HCT116 (cell line): Measurements from ENCODE around the gene CRK. TPM values are rescaled to one million over a fixed set of nuclear protein-coding genes. Genes with fewer than 3 reads are reported as not detected.

ENCODE experiments used
- ATAC-seq: fragments of 200-7000 bp; cut with Tn5 transposase; 2 replicates; pipeline ENCODE4 v1.9.1; 2020; ENCODE audit warnings: mild to moderate bottlenecking, moderate library complexity
- BruUV-seq: library from RNA; stranded (reverse); fragments of 400-500 nt; replicated peaks from 2 replicates; lab custom pipeline; 2021; lab: Mats Ljungman, UMichigan
- CTCF ChIA-PET: fragments of 300-600 bp; sonication (Branson Sonifier 250); formaldehyde crosslinking; loops from one replicate; lab custom pipeline; 2021; ENCODE audit warnings: antibody characterized with exemption; lab: Charles Lee
- POLR2A ChIA-PET: fragments of 300-600, 350-600 bp; sonication (Branson Sonifier 250); formaldehyde crosslinking; loops from one replicate; lab custom pipeline; 2021; ENCODE audit warnings: antibody characterized with exemption; lab: Charles Lee
- RAD21 ChIA-PET, 2 experiments: fragments of 300-600 bp; sonication (Branson Sonifier 250); formaldehyde crosslinking; loops; one replicate each; lab custom pipeline; 2023; ENCODE audit warnings: low total read pairs in 2 of 2; ENCODE audit not compliant: uncharacterized antibody in 2 of 2, unreplicated experiment in 2 of 2, low non-redundant PET in 1 of 2; lab: Charles Lee
- DNase-seq: peaks from one replicate; pipeline ENCODE4 v3.0.0-alpha.2; 2010; ENCODE audit warnings: low read depth, low spot score
- H2AFZ ChIP-seq: fragments of 200-600 bp; shearing (Covaris generic), sonication (generic); 2 replicates; pipeline ENCODE4 v1.6.1; 2017; ENCODE audit warnings: low read depth, mixed run types, mixed read lengths, antibody characterized with exemption, low read length; ENCODE audit not compliant: poor library complexity, severe bottlenecking
- H3K27ac ChIP-seq: 2 replicates; pipeline ENCODE4 v1.5.1; 2012; ENCODE audit warnings: low read depth, low read length
- H3K27me3 ChIP-seq: fragments of 200-600 bp; sonication (generic); 2 replicates; pipeline ENCODE4 v1.6.1; 2016; ENCODE audit warnings: mixed run types, low read length, mixed read lengths; ENCODE audit not compliant: insufficient read depth
- H3K36me3 ChIP-seq, 2 experiments: fragments of 200-500 bp in 1 of 2; fragments of 200-600 bp in 1 of 2; sonication (Bioruptor generic) in 1 of 2; sonication (generic) in 1 of 2; 2 replicates each; pipeline versions ENCODE4 v1.5.1 to v1.6.1; 2014 to 2016; ENCODE audit warnings: low read length in 2 of 2, inconsistent platforms in 1 of 2, mixed read lengths in 1 of 2, mixed run types in 1 of 2; ENCODE audit not compliant: insufficient read depth in 2 of 2, control insufficient read depth in 1 of 2
- H3K4me1 ChIP-seq, 2 experiments: fragments of 200-600 bp in 1 of 2; sonication (generic) in 1 of 2; 2 replicates each; pipeline versions ENCODE4 v1.5.1 to v1.6.1; 2012 to 2017; ENCODE audit warnings: low read length in 2 of 2, inconsistent platforms in 1 of 2, mild to moderate bottlenecking in 1 of 2, mixed read lengths in 1 of 2, mixed run types in 1 of 2, moderate library complexity in 1 of 2; ENCODE audit not compliant: insufficient read depth in 2 of 2, control insufficient read depth in 1 of 2
- H3K4me2 ChIP-seq: fragments of 200-600 bp; sonication (generic); 2 replicates; pipeline ENCODE4 v1.6.1; 2017; ENCODE audit warnings: mixed run types, low read length, mixed read lengths
- H3K4me3 ChIP-seq, 2 experiments: fragments of 200-600 bp in 1 of 2; sonication (generic) in 1 of 2; replicated peaks in 1 of 2; 2 replicates each; pipeline ENCODE4 v1.5.1; 2011 to 2016; ENCODE audit warnings: low read length in 2 of 2, control low read depth in 1 of 2, low read depth in 1 of 2, mild to moderate bottlenecking in 1 of 2, mixed read lengths in 1 of 2, mixed run types in 1 of 2
- H3K79me2 ChIP-seq: fragments of 200-600 bp; sonication (generic); 2 replicates; pipeline ENCODE4 v1.6.1; 2017; ENCODE audit warnings: mild to moderate bottlenecking, mixed run types, low read length, moderate library complexity, mixed read lengths; ENCODE audit not compliant: insufficient read depth
- H3K9ac ChIP-seq: fragments of 200-600 bp; sonication (generic); 2 replicates; pipeline ENCODE4 v1.6.1; 2016; ENCODE audit warnings: low read length, mixed read lengths
- H3K9me2 ChIP-seq: fragments of 200-600 bp; sonication (generic), shearing (Covaris generic); 2 replicates; pipeline ENCODE4 v1.6.1; 2017; ENCODE audit warnings: mixed run types, mild to moderate bottlenecking, moderate library complexity; ENCODE audit not compliant: insufficient read depth
- H3K9me3 ChIP-seq, 2 experiments: fragments of 200-500 bp in 1 of 2; fragments of 200-600 bp in 1 of 2; sonication (Bioruptor generic) in 1 of 2; sonication (generic) in 1 of 2; 2 replicates each; pipeline ENCODE4 v1.6.1; 2014 to 2017; ENCODE audit warnings: low read length in 2 of 2, mixed read lengths in 2 of 2, inconsistent platforms in 1 of 2, low read depth in 1 of 2, mild to moderate bottlenecking in 1 of 2, mixed run types in 1 of 2, moderate library complexity in 1 of 2; ENCODE audit not compliant: control insufficient read depth in 1 of 2, insufficient read depth in 1 of 2
- H4K20me1 ChIP-seq: fragments of 200-600 bp; sonication (generic), shearing (Covaris generic); 2 replicates; pipeline ENCODE4 v1.6.1; 2017; ENCODE audit warnings: mixed run types, mild to moderate bottlenecking, moderate library complexity; ENCODE audit not compliant: insufficient read depth
- CTCF ChIP-seq, 3 experiments: fragments of 200-600 bp in 1 of 3; sonication (generic) in 1 of 3; IDR thresholded peaks in 2 of 3; conservative IDR thresholded peaks in 1 of 3; 2 replicates each; pipeline ENCODE4 v1.5.1; 2012 to 2017; ENCODE audit warnings: low read depth in 2 of 3, low read length in 2 of 3, antibody characterized with exemption in 1 of 3, borderline replicate concordance in 1 of 3, control low read depth in 1 of 3, mild to moderate bottlenecking in 1 of 3, mixed read lengths in 1 of 3, mixed run types in 1 of 3, moderate library complexity in 1 of 3; ENCODE audit not compliant: insufficient read depth in 1 of 3
- EZH2 ChIP-seq: fragments of 200-600 bp; sonication (generic); IDR thresholded peaks from 2 replicates; pipeline ENCODE4 v1.6.1; 2017; ENCODE audit warnings: antibody characterized with exemption, mixed run types
- EZH2phosphoT487 ChIP-seq: fragments of 200-600 bp; IDR thresholded peaks from 2 replicates; pipeline ENCODE4 v1.6.1; 2018; ENCODE audit warnings: antibody characterized with exemption, borderline replicate concordance
- POLR2A ChIP-seq: IDR thresholded peaks from 2 replicates; pipeline ENCODE4 v1.7.0; 2011; ENCODE audit warnings: borderline replicate concordance; ENCODE audit not compliant: insufficient read depth, insufficient read length; ENCODE audit errors: extremely low read depth
- POLR2AphosphoS5 ChIP-seq: IDR thresholded peaks from 2 replicates; pipeline ENCODE4 v1.6.1; 2011; ENCODE audit warnings: mild to moderate bottlenecking, low read depth, low read length, moderate library complexity
- REST ChIP-seq: IDR thresholded peaks from 2 replicates; pipeline ENCODE4 v1.6.1; 2012; ENCODE audit warnings: low read depth
- SIN3A ChIP-seq: IDR thresholded peaks from 2 replicates; pipeline ENCODE4 v1.6.1; 2012; ENCODE audit warnings: low read depth
- SP1 ChIP-seq: IDR thresholded peaks from 2 replicates; pipeline ENCODE4 v1.6.1; 2012; ENCODE audit warnings: low read depth
- SRF ChIP-seq: IDR thresholded peaks from 2 replicates; pipeline ENCODE4 v1.6.1; 2012; ENCODE audit warnings: low read depth
- TCF7L2 ChIP-seq: IDR thresholded peaks from 2 replicates; pipeline ENCODE4 v1.7.0; 2011; ENCODE audit warnings: borderline replicate concordance, inconsistent platforms; ENCODE audit not compliant: insufficient read depth, insufficient read length; ENCODE audit errors: extremely low read depth
- ZBTB33 ChIP-seq: IDR thresholded peaks from 2 replicates; pipeline ENCODE4 v1.6.1; 2011; ENCODE audit warnings: mild to moderate bottlenecking, low read length, moderate library complexity; ENCODE audit not compliant: insufficient replicate concordance; ENCODE audit errors: extremely low read depth
- ZFX ChIP-seq: fragments of 450-650 bp; IDR thresholded peaks from 2 replicates; pipeline ENCODE4 v1.6.1; 2017
- intact Hi-C: fragments of 100-400 bp; cut with micrococcal nuclease; formaldehyde crosslinking; loops from 2 replicates; pipeline ENCODE4 v1.10.0; 2022
- total RNA-seq: library from RNA; stranded (reverse); gene quantifications from one replicate; pipeline ENCODE4 v1.2.1, GENCODE V29; 2021; ENCODE audit not compliant: unreplicated experiment

The CRK gene
- total RNA-seq, 1 experiment from 2014 or later: 55.5 TPM

GRCh38 chr17:1414634-1415033 is 41.4 kb downstream of the CRK start:
- Histone ChIP-seq H3K27ac (no peak overlapping the region), H3K4me1 (peaks cover 5% of the 10 kb centered on the region in 2 experiments; a peak in 3 of 4 replicates), H2AFZ (no peak overlapping the region), H3K36me3 (no peaks in the 10 kb centered on the region), H3K9me2 (no peaks in the 10 kb centered on the region), H4K20me1 (no peaks in the 10 kb centered on the region), H3K4me3 (no peak overlapping the region), H3K9ac (no peak overlapping the region), H3K79me2 (no peaks in the 10 kb centered on the region), H3K9me3 (no peaks in the 10 kb centered on the region), H3K4me2 (no peak overlapping the region), H3K27me3 (no peaks in the 10 kb centered on the region)
- ChIA-PET CTCF (no interaction called here), RAD21 (no interaction called here), POLR2A (interaction anchor here (1.4 kb wide), 1 partner anchor 15 kb away, joined by 5 read pairs; the partner anchor contains the start of gene YWHAE)
- no TSS peak for BruUV-seq
- intact Hi-C loops: no loop called here
- ATAC-seq (no peak), DNase-seq (no peak)
- no peak for TF ChIP-seq SP1

DNA sequence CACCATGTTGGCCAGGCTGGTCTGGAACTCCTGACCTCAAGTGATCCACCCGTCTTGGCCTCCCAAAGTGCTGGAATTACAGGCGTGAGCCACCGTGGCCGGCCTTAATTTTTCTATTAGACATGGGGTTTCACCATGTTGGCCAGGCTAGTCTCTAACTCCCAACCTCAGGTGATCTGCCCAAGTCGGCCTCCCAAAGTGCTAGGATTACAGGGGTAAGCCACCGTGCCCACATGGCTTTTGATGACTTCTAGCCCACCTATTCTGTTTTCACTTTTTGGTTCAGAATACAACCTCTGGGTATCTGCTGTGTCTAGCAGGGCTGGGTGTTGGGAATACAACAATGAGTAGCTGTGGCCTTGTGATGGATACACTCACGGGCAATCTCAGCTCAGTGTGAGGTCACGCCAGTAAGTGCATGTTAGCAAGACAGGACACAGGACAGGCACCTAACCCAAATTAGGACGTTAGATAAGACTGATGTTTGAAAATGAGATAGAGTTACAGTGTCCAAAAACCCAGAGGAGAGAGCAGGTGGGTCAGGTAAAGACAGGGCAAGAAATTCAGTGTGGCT is 41.9 kb downstream of the CRK start:
- Histone ChIP-seq H3K36me3 (no peaks in the 10 kb centered on the region), H3K9ac (no peak overlapping the region), H3K9me3 (no peaks in the 10 kb centered on the region), H4K20me1 (no peaks in the 10 kb centered on the region), H3K4me1 (peaks cover 5% of the 10 kb centered on the region in 2 experiments; a peak in 3 of 4 replicates), H3K4me2 (no peak overlapping the region), H3K79me2 (no peaks in the 10 kb centered on the region), H3K27me3 (no peaks in the 10 kb centered on the region), H3K9me2 (no peaks in the 10 kb centered on the region), H2AFZ (no peak overlapping the region), H3K4me3 (no peak overlapping the region), H3K27ac (no peak overlapping the region)
- ChIA-PET POLR2A (interaction anchor here (0.6 kb wide), 1 partner anchor 10 kb away, joined by 3 read pairs; no protein-coding TSS in a partner anchor), RAD21 (no interaction called here), CTCF (interaction anchor here (0.6 kb wide), 1 partner anchor 1063 kb away, joined by 3 read pairs; no protein-coding TSS in a partner anchor)
- intact Hi-C loops: no loop called here
- no peak for ATAC-seq
- no TSS peak for BruUV-seq
- DNase-seq: no peak
- TF ChIP-seq REST (no peak), CTCF (IDR thresholded peaks at IDR 0.05 in 2 of 3, conservative IDR thresholded peaks at IDR 0.05 in 1 of 3; ENCODE audit: borderline replicate concordance in 1 of 3, insufficient read depth in 1 of 3, low read depth in 2 of 3, low read length in 2 of 3) (no peak), TCF7L2 (no peak), POLR2A (no peak), EZH2phosphoT487 (no peak), SIN3A (no peak), SRF (no peak), ZBTB33 (no peak), EZH2 (no peak), POLR2AphosphoS5 (no peak), ZFX (no peak)
